GM23338 (cell line): ENCODE results near the gene APMAP.

Experiments used
- CREB1 ChIP-seq: fragments of 250-450 bp; sonication (Bioruptor Pico); IDR thresholded peaks from 2 replicates; pipeline ENCODE4 v1.5.0; 2020; ENCODE audit warnings: low read depth, mild to moderate bottlenecking, moderate library complexity
- EZH2 ChIP-seq: fragments of 200-600 bp; sonication (generic); IDR thresholded peaks from one replicate; pipeline ENCODE4 v1.8.0; 2017; ENCODE audit warnings: antibody characterized with exemption, mild to moderate bottlenecking, low read depth; ENCODE audit not compliant: unreplicated experiment
- EZH2phosphoT487 ChIP-seq: fragments of 200-600 bp; sonication (generic); IDR thresholded peaks from one replicate; pipeline ENCODE4 v1.8.1; 2018; ENCODE audit warnings: antibody characterized with exemption; ENCODE audit not compliant: unreplicated experiment
- JUNB ChIP-seq: IDR thresholded peaks from one replicate; pipeline ENCODE4 v1.6.1; 2016; ENCODE audit warnings: antibody characterized with exemption; ENCODE audit not compliant: unreplicated experiment
- NANOG ChIP-seq: IDR thresholded peaks from 2 replicates; pipeline ENCODE4 v1.6.1; 2016; ENCODE audit warnings: antibody characterized with exemption, borderline replicate concordance
- POLR2AphosphoS5 ChIP-seq: IDR thresholded peaks from 2 replicates; pipeline ENCODE4 v1.6.1; 2016; ENCODE audit warnings: antibody characterized with exemption, low read depth
- STAT1 ChIP-seq: IDR thresholded peaks from one replicate; pipeline ENCODE4 v1.6.1; 2016; ENCODE audit warnings: antibody characterized with exemption; ENCODE audit not compliant: unreplicated experiment
- TF ChIP-seq, protein P1 (sequence below), 2 experiments: fragments of 200-600 bp in 1 of 2; sonication (generic) in 1 of 2; conservative IDR thresholded peaks; 2 replicates each; pipeline versions ENCODE4 v1.5.1 to v1.6.1; 2016 to 2017; ENCODE audit warnings: antibody characterized with exemption in 2 of 2, low read depth in 2 of 2, mild to moderate bottlenecking in 2 of 2, moderate library complexity in 1 of 2
- TF ChIP-seq, protein P2 (sequence below): IDR thresholded peaks from one replicate; pipeline ENCODE4 v1.6.1; 2018; ENCODE audit warnings: antibody characterized with exemption; ENCODE audit not compliant: unreplicated experiment

DNA sequence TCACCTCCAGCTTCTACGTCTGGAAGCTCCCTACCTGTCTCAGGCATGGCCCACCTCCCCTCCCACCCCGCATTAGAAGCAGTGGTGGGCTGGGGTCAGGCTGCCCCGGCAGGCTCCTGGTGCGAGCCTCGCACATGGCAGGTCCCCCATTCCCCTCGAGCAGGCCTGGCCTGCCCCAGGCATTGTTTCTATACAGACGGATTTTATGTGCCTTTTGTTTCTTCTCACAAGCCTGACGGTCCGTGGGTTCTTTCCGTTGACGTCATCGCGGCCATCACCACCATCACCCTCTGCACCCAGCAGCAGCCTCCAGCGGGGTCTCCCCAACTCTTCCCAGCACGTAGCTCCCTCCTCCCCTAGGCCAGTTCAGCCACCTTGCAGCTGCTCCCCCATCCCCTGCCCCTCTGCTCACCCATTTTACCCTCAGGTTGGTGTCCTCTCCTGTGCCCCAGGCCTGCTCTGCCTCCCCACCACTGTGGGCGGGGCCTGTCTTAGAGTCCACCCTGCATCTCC lies 38.9 kb downstream of the APMAP start:
- TF ChIP-seq, protein P1, sequence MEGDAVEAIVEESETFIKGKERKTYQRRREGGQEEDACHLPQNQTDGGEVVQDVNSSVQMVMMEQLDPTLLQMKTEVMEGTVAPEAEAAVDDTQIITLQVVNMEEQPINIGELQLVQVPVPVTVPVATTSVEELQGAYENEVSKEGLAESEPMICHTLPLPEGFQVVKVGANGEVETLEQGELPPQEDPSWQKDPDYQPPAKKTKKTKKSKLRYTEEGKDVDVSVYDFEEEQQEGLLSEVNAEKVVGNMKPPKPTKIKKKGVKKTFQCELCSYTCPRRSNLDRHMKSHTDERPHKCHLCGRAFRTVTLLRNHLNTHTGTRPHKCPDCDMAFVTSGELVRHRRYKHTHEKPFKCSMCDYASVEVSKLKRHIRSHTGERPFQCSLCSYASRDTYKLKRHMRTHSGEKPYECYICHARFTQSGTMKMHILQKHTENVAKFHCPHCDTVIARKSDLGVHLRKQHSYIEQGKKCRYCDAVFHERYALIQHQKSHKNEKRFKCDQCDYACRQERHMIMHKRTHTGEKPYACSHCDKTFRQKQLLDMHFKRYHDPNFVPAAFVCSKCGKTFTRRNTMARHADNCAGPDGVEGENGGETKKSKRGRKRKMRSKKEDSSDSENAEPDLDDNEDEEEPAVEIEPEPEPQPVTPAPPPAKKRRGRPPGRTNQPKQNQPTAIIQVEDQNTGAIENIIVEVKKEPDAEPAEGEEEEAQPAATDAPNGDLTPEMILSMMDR (conservative IDR thresholded peaks at IDR 0.05; ENCODE audit: low read depth in 2 of 2), result no peak
- TF ChIP-seq POLR2AphosphoS5, result no peak
- TF ChIP-seq EZH2phosphoT487, result no peak
- TF ChIP-seq EZH2, result no peak
- no peak for TF ChIP-seq JUNB
- TF ChIP-seq CREB1, result no peak
- TF ChIP-seq STAT1, result no peak
- TF ChIP-seq NANOG, result no peak
- TF ChIP-seq, protein P2, sequence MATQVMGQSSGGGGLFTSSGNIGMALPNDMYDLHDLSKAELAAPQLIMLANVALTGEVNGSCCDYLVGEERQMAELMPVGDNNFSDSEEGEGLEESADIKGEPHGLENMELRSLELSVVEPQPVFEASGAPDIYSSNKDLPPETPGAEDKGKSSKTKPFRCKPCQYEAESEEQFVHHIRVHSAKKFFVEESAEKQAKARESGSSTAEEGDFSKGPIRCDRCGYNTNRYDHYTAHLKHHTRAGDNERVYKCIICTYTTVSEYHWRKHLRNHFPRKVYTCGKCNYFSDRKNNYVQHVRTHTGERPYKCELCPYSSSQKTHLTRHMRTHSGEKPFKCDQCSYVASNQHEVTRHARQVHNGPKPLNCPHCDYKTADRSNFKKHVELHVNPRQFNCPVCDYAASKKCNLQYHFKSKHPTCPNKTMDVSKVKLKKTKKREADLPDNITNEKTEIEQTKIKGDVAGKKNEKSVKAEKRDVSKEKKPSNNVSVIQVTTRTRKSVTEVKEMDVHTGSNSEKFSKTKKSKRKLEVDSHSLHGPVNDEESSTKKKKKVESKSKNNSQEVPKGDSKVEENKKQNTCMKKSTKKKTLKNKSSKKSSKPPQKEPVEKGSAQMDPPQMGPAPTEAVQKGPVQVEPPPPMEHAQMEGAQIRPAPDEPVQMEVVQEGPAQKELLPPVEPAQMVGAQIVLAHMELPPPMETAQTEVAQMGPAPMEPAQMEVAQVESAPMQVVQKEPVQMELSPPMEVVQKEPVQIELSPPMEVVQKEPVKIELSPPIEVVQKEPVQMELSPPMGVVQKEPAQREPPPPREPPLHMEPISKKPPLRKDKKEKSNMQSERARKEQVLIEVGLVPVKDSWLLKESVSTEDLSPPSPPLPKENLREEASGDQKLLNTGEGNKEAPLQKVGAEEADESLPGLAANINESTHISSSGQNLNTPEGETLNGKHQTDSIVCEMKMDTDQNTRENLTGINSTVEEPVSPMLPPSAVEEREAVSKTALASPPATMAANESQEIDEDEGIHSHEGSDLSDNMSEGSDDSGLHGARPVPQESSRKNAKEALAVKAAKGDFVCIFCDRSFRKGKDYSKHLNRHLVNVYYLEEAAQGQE, result no peak
